Activated gamma-delta T cell treated with Interleukin-2 at 50 U/mL for 16 hours (primary cell): ENCODE results near the gene WDR74.
"Not testable (repeated sequence)": the region's sequence is repeated elsewhere in the genome, so short reads cannot be mapped to it uniquely, and the experiment has no call there.

Source experiments
- DNase-seq: peaks from one replicate; pipeline ENCODE4 v3.0.0-alpha.2; 2020

Gene WDR74

GRCh38 chr11:62859281-62859703 is 19.9 kb upstream of the WDR74 start:
- not testable (repeated sequence) for DNase-seq

GRCh38 chr11:62858201-62858600 is 18.8 kb upstream of the WDR74 start:
- no peak for DNase-seq

GRCh38 chr11:62857541-62857982 is 18.2 kb upstream of the WDR74 start:
- DNase-seq, result no peak

GRCh38 chr11:62856333-62856895 is 17.0 kb upstream of the WDR74 start:
- DNase-seq, result no peak

GRCh38 chr11:62855571-62856332 is 16.4 kb upstream of the WDR74 start:
- DNase-seq, result peak; percentile 98

GRCh38 chr11:62854825-62855570 is 15.6 kb upstream of the WDR74 start:
- no peak for DNase-seq

GRCh38 chr11:62854013-62854824 is 14.8 kb upstream of the WDR74 start:
- DNase-seq, result no peak

- no peak for DNase-seq
Measured at GRCh38 chr11:62853279-62853965, 14.0 kb upstream of the WDR74 start.

- no peak for DNase-seq
Measured at GRCh38 chr11:62852523-62853188, 13.3 kb upstream of the WDR74 start.

GRCh38 chr11:62851807-62852522 is 12.6 kb upstream of the WDR74 start:
- no peak for DNase-seq

GRCh38 chr11:62850911-62851806 is 11.8 kb upstream of the WDR74 start:
- no peak for DNase-seq

GRCh38 chr11:62847767-62848314 is 8.5 kb upstream of the WDR74 start:
- no peak for DNase-seq

- DNase-seq, result no peak
Measured at GRCh38 chr11:62846177-62846576, 6.8 kb upstream of the WDR74 start.

GRCh38 chr11:62844154-62844553 is 4.8 kb upstream of the WDR74 start:
- DNase-seq, result no peak

- DNase-seq, result no peak
Measured at GRCh38 chr11:62843466-62843865, 4.1 kb upstream of the WDR74 start.

GRCh38 chr11:62842891-62843290 is 3.5 kb upstream of the WDR74 start:
- DNase-seq, result not testable (repeated sequence)

- DNase-seq, result peak; percentile 29
Measured at GRCh38 chr11:62842171-62842741, 2.9 kb upstream of the WDR74 start.

- peak; percentile 81 for DNase-seq
Measured at GRCh38 chr11:62841361-62842170, 2.2 kb upstream of the WDR74 start.
